ENCODE results near the gene STMN3.

DNA sequence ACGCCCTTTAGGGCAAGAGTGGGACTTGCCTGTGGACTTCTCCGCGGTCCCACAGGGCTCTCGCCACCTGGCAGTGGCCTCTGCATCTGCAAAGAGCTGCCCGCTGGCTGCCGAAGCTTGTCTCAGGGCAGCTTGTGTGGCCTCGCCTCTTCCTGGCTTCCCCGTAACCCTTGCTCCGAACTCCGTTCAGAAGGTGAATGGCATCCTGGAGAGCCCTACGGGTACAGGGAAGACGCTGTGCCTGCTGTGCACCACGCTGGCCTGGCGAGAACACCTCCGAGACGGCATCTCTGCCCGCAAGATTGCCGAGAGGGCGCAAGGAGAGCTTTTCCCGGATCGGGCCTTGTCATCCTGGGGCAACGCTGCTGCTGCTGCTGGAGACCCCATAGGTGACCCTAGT lies 7.9 kb upstream of the STMN3 start:
- TF ChIP-seq CTCF (IDR thresholded peaks at IDR 0.05; ENCODE audit: low read length) (no peak), EZH2 (IDR thresholded peaks at IDR 0.05; ENCODE audit: borderline replicate concordance, low read length) (no peak)
